ENCODE measurements around the gene DYNC2LI1. TPM values are rescaled to one million over a fixed set of nuclear protein-coding genes. Genes with fewer than 3 reads are reported as not detected.
A peak's percentile ranks its signal among the peaks of the same experiment; 100 is the strongest.

Gene DYNC2LI1
- total RNA-seq, 1 donor from 2014 or later: 8.9 TPM

DNA sequence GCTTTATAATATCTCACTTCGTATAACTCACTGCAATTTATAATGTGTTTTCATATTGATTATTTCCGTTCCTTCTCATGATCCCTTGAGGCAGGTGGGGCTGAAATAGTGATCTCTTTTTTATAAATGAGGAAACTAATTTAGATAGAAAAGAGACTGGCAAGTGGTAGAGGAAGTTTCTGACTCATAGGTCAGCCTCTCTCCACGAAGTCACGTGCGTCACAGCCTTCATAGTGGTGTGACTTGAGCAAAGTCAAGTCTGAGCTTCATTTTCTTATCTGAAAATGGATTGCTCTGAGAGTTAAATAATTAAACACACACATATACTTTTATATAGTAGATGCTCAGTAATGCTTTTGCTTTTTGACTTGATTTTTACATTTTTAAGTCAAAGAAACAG is 44.9 kb downstream of the DYNC2LI1 start:
- ATAC-seq (ENCODE audit: low read depth) (peak; percentile 52), DNase-seq (no peak)
- intact Hi-C loops (cut with micrococcal nuclease): no loop called here
- peaks cover 5% of the 10 kb centered on the region for H3K4me1 Mint-ChIP-seq
- ChIA-PET POLR2A (no interaction called here), CTCF (no interaction called here)
- H3K27ac Mint-ChIP-seq: no peak overlapping the region
- peaks cover 14% of the 10 kb centered on the region for H3K27me3 Mint-ChIP-seq
- H3K9me3 Mint-ChIP-seq: no peaks in the 10 kb centered on the region
- H3K36me3 Mint-ChIP-seq (ENCODE audit: low read depth): no peaks in the 10 kb centered on the region
- TF ChIP-seq CTCF (IDR thresholded peaks at IDR 0.05): no peak
- no peak overlapping the region for H3K4me3 Mint-ChIP-seq

DNA sequence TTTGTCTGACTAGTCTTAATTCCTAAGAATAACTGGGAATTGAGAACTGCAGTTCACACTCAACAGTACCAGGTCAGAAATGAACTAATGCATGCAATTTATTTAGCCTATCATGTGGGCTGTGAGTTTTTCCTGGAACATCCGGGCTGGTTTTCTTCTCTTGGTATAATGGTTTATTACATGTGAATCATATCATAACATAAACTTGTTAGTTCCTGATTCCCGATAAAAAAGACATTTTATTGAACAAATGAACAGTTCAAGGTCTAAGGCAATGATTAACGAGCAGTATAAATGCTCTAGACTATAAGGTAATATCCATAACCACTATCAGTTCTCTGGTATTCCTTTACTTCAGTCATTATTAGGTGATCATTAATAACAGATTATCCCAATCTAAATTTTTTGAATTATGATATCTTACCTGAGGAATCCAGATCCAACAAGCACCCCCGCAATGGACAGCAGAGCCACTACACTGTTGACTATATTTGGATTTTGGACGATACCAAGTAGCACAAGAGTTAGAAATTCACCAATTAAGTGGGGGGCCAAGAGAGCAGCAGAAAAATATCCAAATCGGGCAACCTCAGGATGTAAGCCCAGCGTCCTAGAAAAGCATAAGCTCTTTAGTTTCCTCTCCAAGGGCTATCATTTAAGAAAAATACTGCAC is 45.8 kb downstream of the DYNC2LI1 start:
- Mint-ChIP-seq H3K4me1 (peaks cover 5% of the 10 kb centered on the region), H3K36me3 (ENCODE audit: low read depth) (no peaks in the 10 kb centered on the region), H3K27me3 (peaks cover 19% of the 10 kb centered on the region), H3K4me3 (no peak overlapping the region), H3K27ac (no peak overlapping the region), H3K9me3 (no peaks in the 10 kb centered on the region)
- no peak for TF ChIP-seq CTCF (IDR thresholded peaks at IDR 0.05)
- CTCF ChIA-PET: no interaction called here
- ATAC-seq (ENCODE audit: low read depth) (no peak), DNase-seq (no peak)
- POLR2A ChIA-PET: no interaction called here
- intact Hi-C loops (cut with micrococcal nuclease): no loop called here

- Mint-ChIP-seq H3K27ac (no peak overlapping the region), H3K36me3 (ENCODE audit: low read depth) (no peaks in the 10 kb centered on the region), H3K9me3 (no peaks in the 10 kb centered on the region), H3K4me3 (no peak overlapping the region), H3K27me3 (peaks cover 25% of the 10 kb centered on the region), H3K4me1 (peaks cover 5% of the 10 kb centered on the region)
- intact Hi-C loops (cut with micrococcal nuclease): no loop called here
- TF ChIP-seq CTCF (IDR thresholded peaks at IDR 0.05): no peak
- DNase-seq (no peak), ATAC-seq (ENCODE audit: low read depth) (no peak)
- CTCF ChIA-PET: no interaction called here
- POLR2A ChIA-PET: no interaction called here
Measured at GRCh38 chr2:43822839-43823238, 49.0 kb downstream of the DYNC2LI1 start.

DNA sequence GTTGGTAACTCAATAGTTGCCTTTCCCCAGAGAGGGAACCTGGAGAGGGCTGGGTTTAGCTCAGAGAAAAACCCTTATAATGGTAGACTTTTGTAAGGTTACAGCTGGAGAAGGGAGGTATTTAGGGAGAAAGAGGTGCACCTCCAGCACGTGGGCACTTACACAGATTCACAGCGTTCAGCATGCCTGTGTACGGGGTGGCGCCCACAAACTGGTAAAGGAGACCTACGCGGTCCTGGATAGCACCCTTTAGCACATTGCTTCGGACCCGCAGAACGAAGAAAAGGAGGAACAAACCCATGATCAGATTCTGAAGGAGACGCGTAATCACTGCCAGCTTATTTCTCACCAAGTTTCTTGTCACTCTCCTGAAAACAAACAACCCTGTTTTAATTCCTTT is 49.9 kb downstream of the DYNC2LI1 start:
- peaks cover 26% of the 10 kb centered on the region for H3K27me3 Mint-ChIP-seq
- no peak overlapping the region for H3K27ac Mint-ChIP-seq
- H3K36me3 Mint-ChIP-seq (ENCODE audit: low read depth): no peaks in the 10 kb centered on the region
- TF ChIP-seq CTCF (IDR thresholded peaks at IDR 0.05): no peak
- ATAC-seq (ENCODE audit: low read depth) (no peak), DNase-seq (no peak)
- ChIA-PET POLR2A (no interaction called here), CTCF (no interaction called here)
- no peak overlapping the region for H3K4me3 Mint-ChIP-seq
- H3K4me1 Mint-ChIP-seq: peaks cover 1% of the 10 kb centered on the region
- no peaks in the 10 kb centered on the region for H3K9me3 Mint-ChIP-seq
- intact Hi-C loops (cut with micrococcal nuclease): no loop called here

DNA sequence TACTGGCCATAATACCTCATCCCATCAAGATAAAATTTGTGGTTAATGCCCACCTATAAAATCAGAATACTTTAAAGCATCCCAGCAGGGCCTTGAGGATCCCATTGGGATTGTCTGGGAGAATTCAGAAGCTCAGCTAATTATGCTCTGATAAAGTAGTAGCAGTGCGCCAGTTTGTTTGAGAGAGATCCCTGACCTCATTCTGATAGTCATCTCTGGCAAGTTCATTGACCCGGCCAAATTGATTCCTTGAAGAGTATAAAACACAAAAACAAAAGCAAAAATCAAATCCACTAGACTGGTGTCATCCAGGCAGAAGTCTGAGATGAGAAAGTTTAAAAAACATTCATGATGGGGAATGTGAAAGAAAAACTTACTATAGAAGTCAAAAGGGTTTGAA is 50.7 kb downstream of the DYNC2LI1 start:
- ATAC-seq (ENCODE audit: low read depth): no peak
- Mint-ChIP-seq H3K27ac (no peak overlapping the region), H3K36me3 (ENCODE audit: low read depth) (no peaks in the 10 kb centered on the region), H3K4me1 (no peaks in the 10 kb centered on the region), H3K27me3 (peaks cover 33% of the 10 kb centered on the region), H3K4me3 (no peak overlapping the region), H3K9me3 (no peaks in the 10 kb centered on the region)
- ChIA-PET POLR2A (no interaction called here), CTCF (no interaction called here)
- DNase-seq: no peak
- intact Hi-C loops (cut with micrococcal nuclease): no loop called here
- no peak for TF ChIP-seq CTCF (IDR thresholded peaks at IDR 0.05)
